Activated CD4-positive, alpha-beta T cell treated with anti-CD3 and anti-CD28 coated beads for 36 hours (primary cell): Measurements from ENCODE around the gene PTTG1. TPM values are rescaled to one million over a fixed set of nuclear protein-coding genes. Genes with fewer than 3 reads are reported as not detected.

Source experiments
- ATAC-seq: fragments of 200-7000 bp; cut with Tn5 transposase; one replicate; pipeline ENCODE4 v1.10.0; 2021; ENCODE audit warnings: mild to moderate bottlenecking, moderate library complexity
- CTCF ChIA-PET: fragments of 350-600 bp; sonication (Branson Sonifier 250); formaldehyde crosslinking; loops from one replicate; lab custom pipeline; 2021; ENCODE audit warnings: antibody characterized with exemption; lab: Charles Lee
- POLR2A ChIA-PET: fragments of 350-600 bp; sonication (Branson Sonifier 250); formaldehyde crosslinking; loops from one replicate; lab custom pipeline; 2021; ENCODE audit warnings: antibody characterized with exemption, inconsistent platforms; lab: Charles Lee
- DNase-seq: peaks from one replicate; pipeline ENCODE4 v3.0.0-alpha.2; 2020
- H3K27ac Mint-ChIP-seq: one replicate; pipeline ENCODE4 v1.8.0; 2021; ENCODE audit warnings: mixed read lengths
- H3K27me3 Mint-ChIP-seq: one replicate; pipeline ENCODE4 v1.8.0; 2021; ENCODE audit warnings: mixed read lengths
- H3K36me3 Mint-ChIP-seq: one replicate; pipeline ENCODE4 v1.8.0; 2021; ENCODE audit warnings: low read depth, mixed read lengths
- H3K4me1 Mint-ChIP-seq: one replicate; pipeline ENCODE4 v1.8.0; 2021; ENCODE audit warnings: mixed read lengths
- H3K4me3 Mint-ChIP-seq: one replicate; pipeline ENCODE4 v1.8.0; 2021; ENCODE audit warnings: mild to moderate bottlenecking, moderate library complexity, mixed read lengths
- H3K9me3 Mint-ChIP-seq: one replicate; pipeline ENCODE4 v1.8.0; 2021; ENCODE audit warnings: low read depth, mixed read lengths
- intact Hi-C, 2 experiments: fragments of 100-400 bp; cut with DNase I in 1 of 2; cut with micrococcal nuclease in 1 of 2; formaldehyde crosslinking; loops; one replicate each; pipeline versions ENCODE4 v1.14.2 to v1.15.1; 2022 to 2024; cut with DNase I, micrococcal nuclease
- total RNA-seq, 2 experiments: library from RNA; stranded (reverse); gene quantifications; one replicate each; pipeline ENCODE4 v1.2.3, GENCODE V29; 2021

The PTTG1 gene
- total RNA-seq, 2 experiments from 2014 or later, result 169 to 212 TPM

DNA sequence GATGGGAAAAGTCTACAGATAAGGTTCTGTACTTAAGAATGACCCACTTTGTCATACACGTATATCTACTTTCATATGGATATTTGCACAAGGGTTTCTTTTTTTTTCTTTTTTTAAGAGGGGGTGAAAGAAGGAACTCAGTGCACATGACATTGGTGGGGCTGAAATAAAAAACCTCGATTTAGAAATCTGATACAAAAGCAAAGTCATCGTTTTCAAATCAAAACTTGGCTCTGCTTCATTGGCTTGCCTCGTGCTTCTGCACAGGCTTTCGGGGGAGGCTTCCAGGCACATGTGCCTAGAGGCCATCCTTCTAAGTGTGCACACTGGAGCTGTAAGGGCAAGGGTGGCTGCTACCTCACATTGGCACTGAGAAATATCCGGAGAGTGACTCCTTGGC, 31.1 kb downstream of the PTTG1 start:
- no peak overlapping the region for H3K4me3 Mint-ChIP-seq
- no peaks in the 10 kb centered on the region for H3K36me3 Mint-ChIP-seq
- H3K27ac Mint-ChIP-seq, result no peak overlapping the region
- CTCF ChIA-PET, result interaction anchor here (0.5 to 2.0 kb wide), 4 partner anchors 14 to 177 kb away, joined by 3 to 19 read pairs (median 5); no protein-coding TSS in a partner anchor
- H3K4me1 Mint-ChIP-seq, result peaks cover 10% of the 10 kb centered on the region
- ATAC-seq (no peak), DNase-seq (no peak)
- no peaks in the 10 kb centered on the region for H3K9me3 Mint-ChIP-seq
- POLR2A ChIA-PET, result no interaction called here
- H3K27me3 Mint-ChIP-seq, result no peaks in the 10 kb centered on the region
- intact Hi-C loops, result no loop called here

DNA sequence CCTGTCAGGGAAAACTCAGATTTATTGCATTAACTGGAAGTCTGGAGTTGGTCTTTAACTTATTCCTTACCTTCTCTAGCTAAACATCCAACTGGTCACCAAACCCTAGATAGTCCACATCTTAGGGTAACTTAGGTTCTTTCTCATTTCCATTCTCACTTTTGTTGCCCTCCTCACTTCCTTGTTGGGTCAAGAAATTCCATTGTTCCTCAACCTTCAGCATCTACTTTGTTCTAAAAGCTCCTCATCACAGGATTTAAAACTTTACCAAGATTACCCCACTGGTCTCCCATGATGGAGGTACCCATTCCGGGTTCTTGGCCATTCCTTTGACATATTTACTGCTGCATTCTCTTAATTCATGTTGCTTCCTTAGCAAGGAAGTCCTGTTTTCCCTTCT, 32.1 kb downstream of the PTTG1 start:
- DNase-seq (no peak), ATAC-seq (no peak)
- peaks cover 10% of the 10 kb centered on the region for H3K4me1 Mint-ChIP-seq
- intact Hi-C loops, result no loop called here
- H3K9me3 Mint-ChIP-seq, result no peaks in the 10 kb centered on the region
- H3K27me3 Mint-ChIP-seq, result no peaks in the 10 kb centered on the region
- H3K4me3 Mint-ChIP-seq, result no peak overlapping the region
- no peaks in the 10 kb centered on the region for H3K36me3 Mint-ChIP-seq
- CTCF ChIA-PET, result interaction anchor here (1.1 kb wide), 1 partner anchor 19 kb away, joined by 7 read pairs; no protein-coding TSS in a partner anchor
- POLR2A ChIA-PET, result no interaction called here
- no peak overlapping the region for H3K27ac Mint-ChIP-seq

DNA sequence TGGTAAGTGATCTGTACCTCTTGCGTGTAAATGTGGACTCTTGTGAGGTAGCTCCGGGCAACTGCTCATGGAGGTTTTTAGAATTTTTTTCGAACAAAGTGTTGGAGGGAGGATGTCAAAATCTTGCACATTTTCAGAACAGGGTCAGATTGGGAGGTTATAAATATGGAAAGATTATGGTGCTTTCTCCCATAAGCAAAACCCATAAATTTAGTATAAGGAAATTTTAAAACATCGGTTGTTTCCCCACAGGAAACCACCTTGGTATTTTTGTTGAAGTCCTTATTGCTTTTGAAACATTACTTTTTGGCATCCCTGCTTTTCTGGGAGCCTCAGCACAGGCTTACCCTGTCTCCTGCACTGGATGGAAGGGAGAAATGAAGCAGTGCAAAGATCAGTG, 33.9 kb downstream of the PTTG1 start:
- POLR2A ChIA-PET, result no interaction called here
- intact Hi-C loops, result no loop called here
- Mint-ChIP-seq H3K27ac (no peak overlapping the region), H3K36me3 (no peaks in the 10 kb centered on the region), H3K27me3 (no peaks in the 10 kb centered on the region), H3K9me3 (no peaks in the 10 kb centered on the region), H3K4me1 (peaks cover 10% of the 10 kb centered on the region), H3K4me3 (no peak overlapping the region)
- no peak for ATAC-seq
- CTCF ChIA-PET, result no interaction called here
- no peak for DNase-seq

DNA sequence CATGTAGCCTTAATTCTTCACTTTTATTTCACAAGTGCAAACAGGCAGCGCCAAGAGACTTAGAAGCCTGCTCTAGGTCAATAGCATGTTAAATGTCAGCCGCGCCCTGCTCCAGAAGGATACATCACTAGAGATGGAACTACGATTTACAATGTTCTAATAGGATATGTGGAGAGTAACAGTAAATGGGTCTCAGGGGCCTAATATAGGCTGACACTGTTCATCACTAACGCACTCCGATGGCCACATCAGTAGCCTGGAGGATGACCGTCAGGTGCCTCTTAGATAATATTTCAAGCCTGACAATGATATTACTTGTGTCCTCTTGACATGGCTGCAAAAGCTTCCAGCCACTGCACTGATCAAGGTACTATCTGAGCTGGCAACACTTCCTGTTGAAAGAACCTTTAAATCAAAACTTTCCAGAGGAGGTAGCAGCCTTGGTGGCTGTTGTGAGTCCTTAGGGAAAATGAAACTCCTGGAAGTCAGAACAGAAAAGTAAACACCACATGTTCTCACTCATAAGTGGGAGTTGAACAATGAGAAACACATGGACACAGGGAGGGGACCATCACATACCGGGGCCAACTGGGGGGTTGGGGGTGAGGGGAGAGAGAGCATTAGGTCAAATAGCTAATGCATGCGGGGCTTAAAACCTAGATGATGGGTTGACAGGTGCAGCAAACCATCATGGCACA, 35.0 kb downstream of the PTTG1 start:
- Mint-ChIP-seq H3K27ac (no peak overlapping the region), H3K9me3 (no peaks in the 10 kb centered on the region), H3K4me1 (peaks cover 10% of the 10 kb centered on the region), H3K36me3 (no peaks in the 10 kb centered on the region), H3K4me3 (no peak overlapping the region), H3K27me3 (no peaks in the 10 kb centered on the region)
- intact Hi-C loops, result no loop called here
- ChIA-PET POLR2A (no interaction called here), CTCF (interaction anchor here (1.0 kb wide), 1 partner anchor 18 kb away, joined by 3 read pairs; no protein-coding TSS in a partner anchor)
- ATAC-seq, result no peak
- DNase-seq, result no peak

DNA sequence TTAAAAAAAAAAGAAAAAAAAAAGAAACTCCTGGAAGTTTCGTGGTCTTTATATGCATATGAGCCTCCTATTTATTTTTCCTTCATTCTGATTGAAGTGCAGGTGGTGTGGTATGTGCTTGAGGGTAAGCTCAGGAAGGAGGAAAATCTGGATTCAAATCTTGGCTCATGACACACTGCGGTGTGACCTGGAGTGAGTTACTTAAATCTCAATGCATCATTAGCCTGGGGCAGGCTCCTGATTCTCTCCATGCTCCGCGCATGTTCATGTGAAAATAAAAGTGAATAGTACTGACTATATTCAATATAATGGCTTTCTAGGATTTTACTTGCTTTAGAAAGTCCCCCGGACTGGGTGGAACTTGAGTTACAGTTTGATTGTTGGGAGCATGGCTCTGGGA, 35.6 kb downstream of the PTTG1 start:
- Mint-ChIP-seq H3K27me3 (no peaks in the 10 kb centered on the region), H3K4me1 (peaks cover 11% of the 10 kb centered on the region), H3K4me3 (no peak overlapping the region), H3K36me3 (no peaks in the 10 kb centered on the region), H3K27ac (no peak overlapping the region), H3K9me3 (no peaks in the 10 kb centered on the region)
- no peak for DNase-seq
- ATAC-seq, result no peak
- CTCF ChIA-PET, result interaction anchor here (1.0 kb wide), 1 partner anchor 19 kb away, joined by 3 read pairs; no protein-coding TSS in a partner anchor
- POLR2A ChIA-PET, result no interaction called here
- intact Hi-C loops, result no loop called here

DNA sequence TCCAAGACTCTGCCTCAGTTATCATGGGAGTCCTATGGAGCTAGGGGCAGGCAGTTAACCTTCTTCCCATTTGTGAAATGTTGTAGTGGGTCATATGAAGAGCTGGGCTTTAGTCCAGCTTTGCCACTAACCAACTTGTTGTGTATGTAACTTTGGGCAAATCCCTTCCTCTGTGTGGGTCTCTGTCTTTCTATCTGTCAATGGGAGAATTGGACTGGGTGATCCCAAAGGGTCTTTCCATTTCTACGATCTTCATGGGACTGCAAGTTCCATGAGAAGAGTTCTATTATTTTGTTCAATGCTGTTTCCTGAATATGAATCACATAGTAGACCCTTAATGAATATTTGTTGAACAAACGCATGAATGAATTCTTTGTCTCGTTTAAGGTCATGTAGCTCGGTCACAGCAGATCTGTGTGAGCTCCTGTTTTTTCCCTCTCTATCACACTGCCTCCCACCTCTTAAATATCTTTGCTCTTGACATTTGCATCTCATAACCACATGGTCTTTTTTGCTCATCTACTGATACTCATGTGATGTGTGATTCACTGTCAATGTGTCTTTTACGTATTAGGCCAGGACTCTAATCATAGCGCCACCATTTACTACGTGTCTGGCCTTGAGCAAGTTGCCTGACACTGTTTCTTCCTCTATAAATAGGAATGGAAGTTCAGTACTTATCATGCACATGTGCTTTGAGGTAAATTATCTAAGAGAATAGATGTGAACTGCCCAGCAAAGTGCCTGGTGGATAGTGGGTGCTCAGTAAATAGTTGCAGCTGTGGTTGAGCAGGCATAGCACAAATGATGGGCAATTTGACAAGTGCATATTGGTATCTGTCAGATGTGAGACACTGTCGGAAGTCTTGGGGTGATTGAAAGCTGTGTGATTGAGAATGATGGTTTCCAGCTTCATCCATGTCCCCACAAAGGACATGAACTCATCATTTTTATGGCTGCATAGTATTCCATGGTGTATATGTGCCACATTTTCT, 37.4 kb downstream of the PTTG1 start:
- Mint-ChIP-seq H3K4me3 (no peak overlapping the region), H3K27me3 (no peaks in the 10 kb centered on the region), H3K36me3 (no peaks in the 10 kb centered on the region), H3K4me1 (peaks cover 22% of the 10 kb centered on the region), H3K9me3 (no peaks in the 10 kb centered on the region), H3K27ac (peak overlapping the region; percentile 32)
- intact Hi-C loops, result no loop called here
- peak; percentile 71 for ATAC-seq
- DNase-seq, result no peak
- CTCF ChIA-PET, result interaction anchor here (0.6 to 3.6 kb wide), 5 partner anchors 20 to 746 kb away, joined by 3 to 35 read pairs (median 3); no protein-coding TSS in a partner anchor
- POLR2A ChIA-PET, result interaction anchor here (1.0 kb wide), 1 partner anchor 8 kb away, joined by 3 read pairs; no protein-coding TSS in a partner anchor

DNA sequence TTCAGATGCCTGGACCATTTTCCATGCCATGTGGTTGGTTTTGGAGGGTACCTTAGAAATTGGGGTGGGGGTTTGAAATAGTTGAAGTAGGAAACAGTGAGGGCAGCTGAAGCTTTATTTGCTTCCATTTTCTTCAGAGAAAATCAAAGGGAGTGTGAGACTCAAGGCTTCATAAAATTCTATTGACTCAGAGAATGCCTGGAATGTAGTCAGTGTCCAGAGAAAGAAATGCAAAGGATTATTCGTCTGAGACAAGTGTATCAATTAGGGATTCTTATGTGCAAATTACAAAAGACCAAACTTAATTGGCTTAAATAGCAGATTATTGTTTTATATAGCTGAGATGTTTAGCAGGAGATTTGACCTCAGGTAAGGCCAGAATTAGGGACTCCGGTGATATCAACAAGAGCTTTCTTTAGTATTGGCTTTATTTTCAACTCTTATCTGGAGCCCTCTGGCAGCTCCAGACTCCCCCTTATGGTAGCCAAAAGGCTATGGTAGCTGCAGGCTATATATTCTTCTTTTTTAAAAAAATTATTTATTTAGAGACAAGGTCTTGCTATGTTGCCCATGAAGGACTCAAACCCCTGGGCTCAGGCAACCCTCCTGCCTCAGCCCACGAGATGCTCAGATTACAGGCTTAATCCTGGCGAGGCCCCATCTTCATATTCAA, 38.9 kb downstream of the PTTG1 start:
- Mint-ChIP-seq H3K4me1 (peaks cover 34% of the 10 kb centered on the region), H3K9me3 (no peaks in the 10 kb centered on the region), H3K27ac (no peak overlapping the region), H3K36me3 (no peaks in the 10 kb centered on the region), H3K4me3 (no peak overlapping the region), H3K27me3 (no peaks in the 10 kb centered on the region)
- ATAC-seq, result no peak
- POLR2A ChIA-PET, result no interaction called here
- CTCF ChIA-PET, result interaction anchor here (3.6 kb wide), 1 partner anchor 21 kb away, joined by 35 read pairs; no protein-coding TSS in a partner anchor
- DNase-seq, result no peak
- intact Hi-C loops, result no loop called here

DNA sequence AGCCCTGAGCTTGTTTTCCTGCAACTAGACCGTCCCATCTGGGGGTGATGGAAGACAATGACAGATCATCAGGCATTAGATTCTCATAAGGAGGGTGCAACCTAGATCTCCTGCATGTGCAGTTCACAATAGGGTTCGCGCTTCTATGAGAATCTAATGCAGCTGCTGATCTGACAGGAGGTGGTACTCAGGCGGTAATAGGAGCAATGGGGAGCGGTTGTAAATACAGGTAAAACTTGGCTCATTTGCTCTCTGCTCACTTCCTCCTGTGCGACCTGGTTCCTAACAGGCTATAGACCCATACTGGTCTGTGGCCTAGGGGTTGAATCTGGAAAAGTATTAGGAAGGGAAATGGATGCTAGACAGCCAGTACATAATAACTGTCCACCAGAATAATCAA, 39.7 kb downstream of the PTTG1 start:
- POLR2A ChIA-PET, result no interaction called here

DNA sequence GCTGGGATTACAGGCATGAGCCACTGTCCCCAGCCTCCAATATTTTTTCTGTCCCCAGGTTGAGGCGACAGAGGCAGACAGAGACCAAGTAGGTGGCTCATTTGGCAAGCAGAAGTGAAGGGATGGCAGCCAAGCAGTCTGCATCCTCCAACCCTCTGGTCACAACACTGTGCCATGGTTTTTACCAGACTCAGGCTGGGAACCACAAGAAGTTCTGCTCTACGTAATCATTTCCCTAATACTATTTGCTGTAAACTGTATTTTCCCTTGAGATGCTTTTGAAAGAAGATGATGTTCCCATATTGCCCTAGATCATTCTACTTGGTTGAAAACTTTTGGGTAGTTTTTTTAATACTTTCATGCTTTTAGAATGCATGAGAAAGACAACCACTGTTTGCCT, 40.5 kb downstream of the PTTG1 start:
- intact Hi-C loops, result no loop called here
- ATAC-seq, result no peak
- H3K4me3 Mint-ChIP-seq, result no peak overlapping the region
- CTCF ChIA-PET, result interaction anchor here (6.4 kb wide), 1 partner anchor 23 kb away, joined by 80 read pairs; no protein-coding TSS in a partner anchor
- H3K27ac Mint-ChIP-seq, result no peak overlapping the region
- DNase-seq, result no peak
- no peaks in the 10 kb centered on the region for H3K36me3 Mint-ChIP-seq
- H3K27me3 Mint-ChIP-seq, result no peaks in the 10 kb centered on the region
- no peaks in the 10 kb centered on the region for H3K9me3 Mint-ChIP-seq
- POLR2A ChIA-PET, result no interaction called here
- peaks cover 48% of the 10 kb centered on the region for H3K4me1 Mint-ChIP-seq

More for the DNA sequence above, 39.7 kb downstream of the PTTG1 start:
- Mint-ChIP-seq H3K4me3 (no peak overlapping the region), H3K27me3 (no peaks in the 10 kb centered on the region), H3K27ac (no peak overlapping the region), H3K9me3 (no peaks in the 10 kb centered on the region), H3K4me1 (peaks cover 42% of the 10 kb centered on the region), H3K36me3 (no peaks in the 10 kb centered on the region)
- intact Hi-C loops, result no loop called here
- ATAC-seq, result no peak
- CTCF ChIA-PET, result no interaction called here
- no peak for DNase-seq

DNA sequence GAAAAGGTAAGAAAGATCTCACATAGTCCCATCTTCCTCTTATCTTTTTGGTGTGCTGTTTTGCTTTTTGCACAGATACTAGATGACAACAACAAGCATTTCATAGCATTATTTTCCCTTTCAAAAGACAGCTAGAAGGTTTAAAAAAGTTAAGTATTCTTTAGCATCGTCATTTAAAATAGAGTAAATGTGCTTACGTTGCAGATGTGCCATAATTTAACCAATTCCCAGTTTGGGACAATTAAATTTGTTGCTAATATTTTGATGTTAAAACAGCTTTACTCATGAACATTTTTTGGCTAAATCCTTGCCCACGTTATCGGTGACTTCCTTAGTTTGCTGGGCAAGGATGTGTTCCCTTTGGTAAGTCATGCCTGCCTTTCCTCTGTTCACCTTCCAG, 41.6 kb downstream of the PTTG1 start:
- intact Hi-C loops, result no loop called here
- H3K4me1 Mint-ChIP-seq, result peaks cover 55% of the 10 kb centered on the region
- no peaks in the 10 kb centered on the region for H3K27me3 Mint-ChIP-seq
- no peak overlapping the region for H3K4me3 Mint-ChIP-seq
- no peaks in the 10 kb centered on the region for H3K36me3 Mint-ChIP-seq
- ATAC-seq (no peak), DNase-seq (no peak)
- POLR2A ChIA-PET, result no interaction called here
- CTCF ChIA-PET, result interaction anchor here (1.3 to 6.4 kb wide), 2 partner anchors 14 to 24 kb away, joined by 3 to 80 read pairs; no protein-coding TSS in a partner anchor
- H3K9me3 Mint-ChIP-seq, result no peaks in the 10 kb centered on the region
- H3K27ac Mint-ChIP-seq, result no peak overlapping the region
